Measurements from ENCODE around the gene ADGRA1.

GRCh38 chr10:133097418-133097817 lies 9.7 kb downstream of the ADGRA1 start:
- TF ChIP-seq CTCF (conservative IDR thresholded peaks at IDR 0.05; ENCODE audit: low read depth, low read length) (no peak), EZH2 (IDR thresholded peaks at IDR 0.05; ENCODE audit: low read length, unreplicated experiment) (no peak), EZH2phosphoT487 (IDR thresholded peaks at IDR 0.05; ENCODE audit: borderline replicate concordance, low read length) (no peak)

Measured in PC-3 (cell line).